GM12878 (cell line): Measurements from ENCODE around the gene DNMT3B. TPM values are rescaled to one million over a fixed set of nuclear protein-coding genes. Genes with fewer than 3 reads are reported as not detected.

Experiments used
- ATAC-seq: fragments of 200-7000 bp; cut with Tn5 transposase; 3 replicates; pipeline ENCODE4 v1.9.1; 2020; ENCODE audit warnings: mild to moderate bottlenecking, moderate library complexity
- BruUV-seq: library from RNA; stranded (reverse); fragments of 400-500 nt; replicated peaks from 2 replicates; lab custom pipeline; 2021; lab: Mats Ljungman, UMichigan
- CTCF ChIA-PET: fragments of 300-600 bp; sonication (Branson Sonifier 250); formaldehyde crosslinking; extraction: SDS; loops from one replicate; lab custom pipeline; 2021; ENCODE audit warnings: inconsistent platforms; lab: Yijun Ruan, JAX
- POLR2A ChIA-PET: fragments of 350-600 bp; formaldehyde crosslinking; extraction: SDS; loops from one replicate; lab custom pipeline; 2021; ENCODE audit warnings: inconsistent platforms; lab: Charles Lee
- RAD21 ChIA-PET: fragments of 300-600 bp; sonication (Branson Sonifier 250); formaldehyde crosslinking; loops from one replicate; lab custom pipeline; 2023; ENCODE audit warnings: antibody characterized with exemption; ENCODE audit not compliant: unreplicated experiment; lab: Charles Lee
- SMC1A ChIA-PET: fragments of 300-600 bp; sonication (Branson Sonifier 250); formaldehyde crosslinking; loops from one replicate; lab custom pipeline; 2023; ENCODE audit not compliant: unreplicated experiment, uncharacterized antibody; lab: Charles Lee
- DNase-seq: peaks from one replicate; pipeline ENCODE4 v3.0.0-alpha.2; 2011; ENCODE audit warnings: low read depth, low spot score
- FAIRE-seq: peaks from 3 replicates; lab custom pipeline; 2011; peaks lifted over from hg19 to GRCh38; lab: Jason Lieb, UNC
- H2AFZ ChIP-seq: 2 replicates; pipeline ENCODE4 v1.6.0; 2011; ENCODE audit warnings: low read depth, low read length, control low read depth; ENCODE audit not compliant: control insufficient read depth
- H3K27ac ChIP-seq: 2 replicates; pipeline ENCODE4 v1.5.1; 2011; ENCODE audit warnings: control low read depth; ENCODE audit not compliant: control insufficient read depth, insufficient read depth
- H3K27me3 ChIP-seq, 2 experiments: replicated peaks in 1 of 2; 2 replicates each; pipeline versions ENCODE4 v1.6.0 to v1.6.1; 2011; ENCODE audit warnings: low read length in 1 of 2; ENCODE audit not compliant: control insufficient read depth in 2 of 2, insufficient read depth in 2 of 2
- H3K36me3 ChIP-seq, 2 experiments: 2 replicates each; pipeline ENCODE4 v1.5.1; 2011; ENCODE audit warnings: low read length in 1 of 2; ENCODE audit not compliant: control insufficient read depth in 2 of 2, insufficient read depth in 2 of 2
- H3K4me1 ChIP-seq: 2 replicates; pipeline ENCODE4 v1.6.1; 2011; ENCODE audit warnings: mild to moderate bottlenecking, low read length, moderate library complexity, mixed read lengths; ENCODE audit not compliant: control insufficient read depth, insufficient read depth
- H3K4me2 ChIP-seq: 2 replicates; pipeline ENCODE4 v1.6.0; 2011; ENCODE audit warnings: control low read depth; ENCODE audit not compliant: control insufficient read depth, insufficient read depth
- H3K4me3 ChIP-seq: fragments of 200-600 bp; sonication (generic); 2 replicates; pipeline ENCODE4 v1.5.1; 2016
- H3K79me2 ChIP-seq: 2 replicates; pipeline ENCODE4 v1.6.0; 2011; ENCODE audit warnings: low read length; ENCODE audit not compliant: control insufficient read depth, insufficient read depth
- H3K9ac ChIP-seq: 2 replicates; pipeline ENCODE4 v1.8.0; 2011; ENCODE audit warnings: low read length, control low read depth, mixed read lengths; ENCODE audit not compliant: control insufficient read depth, insufficient read depth
- H3K9me3 ChIP-seq: replicated peaks from 3 replicates; pipeline ENCODE4 v1.5.1; 2011; ENCODE audit warnings: mild to moderate bottlenecking, low read length; ENCODE audit not compliant: control insufficient read depth, insufficient read depth
- H4K20me1 ChIP-seq: 2 replicates; pipeline ENCODE4 v1.6.0; 2011; ENCODE audit not compliant: control insufficient read depth, insufficient read depth
- BRCA1 ChIP-seq: IDR thresholded peaks from 2 replicates; pipeline ENCODE4 v1.6.1; 2011; ENCODE audit warnings: low read depth, low read length, improper control_type of control experiment
- EED ChIP-seq: sonication (generic); IDR thresholded peaks from 2 replicates; pipeline ENCODE4 v1.6.1; 2016; ENCODE audit warnings: antibody characterized with exemption, low read depth
- GABPA ChIP-seq: IDR thresholded peaks from 2 replicates; pipeline ENCODE4 v1.6.1; 2014; ENCODE audit warnings: antibody characterized with exemption, low read depth, mild to moderate bottlenecking, inconsistent platforms
- JUNB ChIP-seq: IDR thresholded peaks from 2 replicates; pipeline ENCODE4 v1.6.1; 2016; ENCODE audit warnings: antibody characterized with exemption, mild to moderate bottlenecking
- MEF2B ChIP-seq: fragments of 450-650 bp; IDR thresholded peaks from 2 replicates; pipeline ENCODE4 v1.6.1; 2018; ENCODE audit warnings: mild to moderate bottlenecking, moderate library complexity; ENCODE audit not compliant: partially characterized antibody, poor library complexity, severe bottlenecking
- NFXL1 ChIP-seq: fragments of 450-650 bp; IDR thresholded peaks from 2 replicates; pipeline ENCODE4 v1.6.1; 2017; ENCODE audit warnings: antibody characterized with exemption, mild to moderate bottlenecking, borderline replicate concordance
- PAX5 ChIP-seq: IDR thresholded peaks from 2 replicates; pipeline ENCODE4 v1.6.1; 2011; ENCODE audit warnings: low read depth, low read length, borderline replicate concordance
- RCOR1 ChIP-seq: conservative IDR thresholded peaks from 2 replicates; pipeline ENCODE4 v1.6.1; 2012; ENCODE audit warnings: low read depth, low read length, improper control_type of control experiment
- RELA ChIP-seq: fragments of 450-650 bp; IDR thresholded peaks from 2 replicates; pipeline ENCODE4 v1.8.0; 2014; ENCODE audit warnings: borderline replicate concordance; ENCODE audit not compliant: partially characterized antibody
- ZSCAN29 ChIP-seq: fragments of 450-650 bp; IDR thresholded peaks from 2 replicates; pipeline ENCODE4 v1.6.1; 2017; ENCODE audit warnings: mild to moderate bottlenecking, moderate library complexity
- WGBS: methylation state at CpG from one replicate; pipeline ENCODE4 v1.1.6; 2016; ENCODE audit warnings: low lambda C conversion rate; ENCODE audit not compliant: insufficient replicate concordance, insufficient coverage; ENCODE audit errors: missing lambda C conversion rate; 5-methylcytosine and 5-hydroxymethylcytosine counted together
- in situ Hi-C: fragments of 300-500 bp; cut with MboI; formaldehyde crosslinking; loops from 9 replicates; pipeline ENCODE4 v1.14.3; 2018; ENCODE audit warnings: mixed read lengths
- intact Hi-C: fragments of 100-400 bp; cut with micrococcal nuclease; formaldehyde crosslinking; loops from one replicate; pipeline ENCODE4 v1.14.2; 2022; ENCODE audit not compliant: unreplicated experiment
- polyA plus RNA-seq, 11 experiments: library from polyadenylated mRNA; depleted of rRNA in 4 of 11; unstranded in 6 of 11; stranded (reverse) in 5 of 11; fragments of >200 nt; fragmentation: Nextera tagmentation in 4 of 11; fragmentation: Illumina TruSeq in 1 of 11; extraction: Ambion mirVana in 4 of 11; extraction: Trizol in 1 of 11; gene quantifications; 1 replicate in 1 of 11; 2 replicates in 10 of 11; pipeline versions ENCODE4 v1.2.1 to v1.2.3, GENCODE V29; 2011 to 2016; ENCODE audit warnings: inconsistent platforms in 2 of 11, missing spikeins in 2 of 11, low read depth in 1 of 11
- total RNA-seq, 4 experiments: library from RNA; depleted of rRNA in 3 of 4; stranded (reverse); fragments of >200 nt in 3 of 4; fragmentation: Illumina TruSeq in 1 of 4; extraction: Trizol in 1 of 4; gene quantifications; 2 replicates each; pipeline versions ENCODE4 v1.2.1 to v1.2.3, GENCODE V29; 2013 to 2021
- TF ChIP-seq, protein P1 (sequence below): IDR thresholded peaks from 2 replicates; pipeline ENCODE4 v1.6.1; 2012; ENCODE audit warnings: low read depth, low read length, improper control_type of control experiment
- TF ChIP-seq, protein P2 (sequence below), 3 experiments: IDR thresholded peaks in 2 of 3; conservative IDR thresholded peaks in 1 of 3; 2 replicates each; pipeline ENCODE4 v1.5.1; 2011; ENCODE audit warnings: low read depth in 3 of 3, low read length in 3 of 3, mild to moderate bottlenecking in 3 of 3, control low read depth in 2 of 3, moderate library complexity in 2 of 3, inconsistent platforms in 1 of 3, mixed read lengths in 1 of 3; ENCODE audit not compliant: control insufficient read depth in 2 of 3, insufficient read depth in 1 of 3; ENCODE audit errors: extremely low read depth in 1 of 3
- TF ChIP-seq, protein P3 (sequence below): IDR thresholded peaks from 2 replicates; pipeline ENCODE4 v1.6.1; 2012; ENCODE audit warnings: low read depth, low read length, improper control_type of control experiment

The DNMT3B gene
- total and polyA plus RNA-seq, 10 of the 15 experiments (the other 5 are each of a cell fraction or from before 2014, with no cell fraction given) = 0.23 to 1.9 (median 1.1) TPM

DNA sequence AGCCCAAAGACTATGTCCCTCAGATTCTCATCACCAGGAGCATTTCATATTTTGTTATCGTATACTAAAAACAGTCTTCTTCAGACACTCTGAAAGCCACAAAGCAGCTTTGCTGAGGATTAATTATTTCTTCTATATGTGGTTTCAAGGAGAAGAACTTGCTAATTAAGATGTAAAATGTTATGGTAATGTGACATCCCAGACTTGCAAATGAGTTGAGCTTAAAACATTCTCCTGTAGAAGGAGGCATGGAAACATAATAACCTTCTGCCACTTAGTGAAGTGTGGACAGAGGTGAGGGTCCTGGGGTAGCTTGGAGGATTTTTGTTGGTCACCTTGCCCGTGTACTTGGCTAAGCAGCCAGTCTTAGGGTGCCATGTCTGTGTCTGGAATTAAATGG is 40.9 kb downstream of the DNMT3B start:
- intact Hi-C loops (no loop called here), in situ Hi-C loops (no loop called here)
- Histone ChIP-seq H3K36me3 (no peaks in the 10 kb centered on the region), H3K4me1 (peaks cover 2% of the 10 kb centered on the region; the same call in 1 of the 2 replicates), H3K27me3 (no peaks in the 10 kb centered on the region; a peak in 1 of 4 replicates), H3K27ac (no peak overlapping the region), H3K9ac (no peak overlapping the region), H3K79me2 (no peaks in the 10 kb centered on the region), H3K4me3 (no peak overlapping the region), H4K20me1 (no peaks in the 10 kb centered on the region), H2AFZ (no peak overlapping the region), H3K4me2 (no peak overlapping the region), H3K9me3 (no peaks in the 10 kb centered on the region)
- no peak for DNase-seq
- no peak for ATAC-seq
- BruUV-seq = no TSS peak
- ChIA-PET CTCF (interaction anchor here (1.0 to 1.4 kb wide), 2 partner anchors 11 to 12 kb away, joined by 3 read pairs; no protein-coding TSS in a partner anchor), SMC1A (interaction anchor here (1.8 kb wide), 1 partner anchor 11 kb away, joined by 4 read pairs; no protein-coding TSS in a partner anchor), POLR2A (no interaction called here), RAD21 (interaction anchor here (0.9 kb wide), 1 partner anchor 25 kb away, joined by 3 read pairs; no protein-coding TSS in a partner anchor)
- WGBS = 61% methylated on average over 2 of the region's 2 CpGs
- no peak for TF ChIP-seq EED
- TF ChIP-seq, protein P1, sequence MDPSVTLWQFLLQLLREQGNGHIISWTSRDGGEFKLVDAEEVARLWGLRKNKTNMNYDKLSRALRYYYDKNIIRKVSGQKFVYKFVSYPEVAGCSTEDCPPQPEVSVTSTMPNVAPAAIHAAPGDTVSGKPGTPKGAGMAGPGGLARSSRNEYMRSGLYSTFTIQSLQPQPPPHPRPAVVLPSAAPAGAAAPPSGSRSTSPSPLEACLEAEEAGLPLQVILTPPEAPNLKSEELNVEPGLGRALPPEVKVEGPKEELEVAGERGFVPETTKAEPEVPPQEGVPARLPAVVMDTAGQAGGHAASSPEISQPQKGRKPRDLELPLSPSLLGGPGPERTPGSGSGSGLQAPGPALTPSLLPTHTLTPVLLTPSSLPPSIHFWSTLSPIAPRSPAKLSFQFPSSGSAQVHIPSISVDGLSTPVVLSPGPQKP = no peak
- no peak for TF ChIP-seq RCOR1
- no peak for TF ChIP-seq BRCA1
- no peak for TF ChIP-seq RELA
- no peak for TF ChIP-seq NFXL1
- no peak for TF ChIP-seq JUNB
- TF ChIP-seq PAX5 = no peak
- TF ChIP-seq, protein P2, sequence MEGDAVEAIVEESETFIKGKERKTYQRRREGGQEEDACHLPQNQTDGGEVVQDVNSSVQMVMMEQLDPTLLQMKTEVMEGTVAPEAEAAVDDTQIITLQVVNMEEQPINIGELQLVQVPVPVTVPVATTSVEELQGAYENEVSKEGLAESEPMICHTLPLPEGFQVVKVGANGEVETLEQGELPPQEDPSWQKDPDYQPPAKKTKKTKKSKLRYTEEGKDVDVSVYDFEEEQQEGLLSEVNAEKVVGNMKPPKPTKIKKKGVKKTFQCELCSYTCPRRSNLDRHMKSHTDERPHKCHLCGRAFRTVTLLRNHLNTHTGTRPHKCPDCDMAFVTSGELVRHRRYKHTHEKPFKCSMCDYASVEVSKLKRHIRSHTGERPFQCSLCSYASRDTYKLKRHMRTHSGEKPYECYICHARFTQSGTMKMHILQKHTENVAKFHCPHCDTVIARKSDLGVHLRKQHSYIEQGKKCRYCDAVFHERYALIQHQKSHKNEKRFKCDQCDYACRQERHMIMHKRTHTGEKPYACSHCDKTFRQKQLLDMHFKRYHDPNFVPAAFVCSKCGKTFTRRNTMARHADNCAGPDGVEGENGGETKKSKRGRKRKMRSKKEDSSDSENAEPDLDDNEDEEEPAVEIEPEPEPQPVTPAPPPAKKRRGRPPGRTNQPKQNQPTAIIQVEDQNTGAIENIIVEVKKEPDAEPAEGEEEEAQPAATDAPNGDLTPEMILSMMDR (IDR thresholded peaks at IDR 0.05 in 2 of 3, conservative IDR thresholded peaks at IDR 0.05 in 1 of 3; ENCODE audit: control insufficient read depth in 2 of 3, extremely low read depth in 1 of 3, insufficient read depth in 1 of 3, low read depth in 3 of 3, low read length in 3 of 3) = no peak
- TF ChIP-seq MEF2B = no peak
- TF ChIP-seq ZSCAN29 = no peak
- TF ChIP-seq, protein P3, sequence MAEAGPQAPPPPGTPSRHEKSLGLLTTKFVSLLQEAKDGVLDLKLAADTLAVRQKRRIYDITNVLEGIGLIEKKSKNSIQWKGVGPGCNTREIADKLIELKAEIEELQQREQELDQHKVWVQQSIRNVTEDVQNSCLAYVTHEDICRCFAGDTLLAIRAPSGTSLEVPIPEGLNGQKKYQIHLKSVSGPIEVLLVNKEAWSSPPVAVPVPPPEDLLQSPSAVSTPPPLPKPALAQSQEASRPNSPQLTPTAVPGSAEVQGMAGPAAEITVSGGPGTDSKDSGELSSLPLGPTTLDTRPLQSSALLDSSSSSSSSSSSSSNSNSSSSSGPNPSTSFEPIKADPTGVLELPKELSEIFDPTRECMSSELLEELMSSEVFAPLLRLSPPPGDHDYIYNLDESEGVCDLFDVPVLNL = no peak
- no peak for TF ChIP-seq GABPA
- no peak for FAIRE-seq
